HepG2 (cell line): ENCODE results near the gene GMEB2. TPM values are rescaled to one million over a fixed set of nuclear protein-coding genes. Genes with fewer than 3 reads are reported as not detected.

Experiments
- E2F2 ChIP-seq: sonication (generic); formaldehyde crosslinking; IDR thresholded peaks from 2 replicates; pipeline ENCODE4 v1.4.0; 2020; ENCODE audit warnings: missing genetic modification reagents, borderline replicate concordance
- GTF2F1 ChIP-seq: fragments of 150-350 bp; IDR thresholded peaks from 2 replicates; pipeline ENCODE4 v1.6.1; 2014; ENCODE audit warnings: low read length
- HNF1B ChIP-seq: sonication (generic); formaldehyde crosslinking; IDR thresholded peaks from 2 replicates; pipeline ENCODE4 v1.5.1; 2020; ENCODE audit warnings: mild to moderate bottlenecking, moderate library complexity, missing genetic modification reagents
- IKZF1 ChIP-seq: fragments of 450-650 bp; IDR thresholded peaks from 2 replicates; pipeline ENCODE4 v1.7.1; 2016
- JUNB ChIP-seq: sonication (generic); formaldehyde crosslinking; IDR thresholded peaks from 2 replicates; pipeline ENCODE4 v1.8.0; 2022; ENCODE audit warnings: missing genetic modification reagents, mild to moderate bottlenecking, borderline replicate concordance
- MAZ ChIP-seq, 2 experiments: sonication (generic) in 1 of 2; formaldehyde crosslinking in 1 of 2; IDR thresholded peaks; 2 replicates each; pipeline versions ENCODE4 v1.5.0 to v1.6.1; 2012 to 2020; ENCODE audit warnings: low read depth in 2 of 2, mild to moderate bottlenecking in 2 of 2, borderline replicate concordance in 1 of 2, improper control_type of control experiment in 1 of 2, low read length in 1 of 2, missing genetic modification reagents in 1 of 2, moderate library complexity in 1 of 2
- NR3C1 ChIP-seq: sonication (generic); formaldehyde crosslinking; IDR thresholded peaks from 2 replicates; pipeline ENCODE4 v1.4.0; 2020; ENCODE audit warnings: missing genetic modification reagents
- PLSCR1 ChIP-seq: sonication (generic); formaldehyde crosslinking; IDR thresholded peaks from 2 replicates; pipeline ENCODE4 v1.5.0; 2020; ENCODE audit warnings: missing genetic modification reagents, mild to moderate bottlenecking, borderline replicate concordance
- SATB2 ChIP-seq: sonication (generic); formaldehyde crosslinking; IDR thresholded peaks from 2 replicates; pipeline ENCODE4 v1.5.0; 2020; ENCODE audit warnings: missing genetic modification reagents
- ZFX ChIP-seq: sonication (generic); formaldehyde crosslinking; IDR thresholded peaks from 2 replicates; pipeline ENCODE4 v1.4.0; 2020; ENCODE audit warnings: mild to moderate bottlenecking, low read depth, missing genetic modification reagents, moderate library complexity
- ZNF264 ChIP-seq: sonication (generic); formaldehyde crosslinking; IDR thresholded peaks from 2 replicates; pipeline ENCODE4 v1.4.0; 2020; ENCODE audit warnings: missing genetic modification reagents
- ZNF570 ChIP-seq: sonication (generic); formaldehyde crosslinking; IDR thresholded peaks from 2 replicates; pipeline ENCODE4 v1.4.0; 2020; ENCODE audit warnings: mild to moderate bottlenecking, missing genetic modification reagents, borderline replicate concordance
- ZNF607 ChIP-seq: sonication (generic); formaldehyde crosslinking; IDR thresholded peaks from 2 replicates; pipeline ENCODE4 v1.5.1; 2020; ENCODE audit warnings: missing genetic modification reagents, mild to moderate bottlenecking, borderline replicate concordance
- ZNF615 ChIP-seq: sonication (generic); formaldehyde crosslinking; IDR thresholded peaks from 2 replicates; pipeline ENCODE4 v1.5.0; 2020; ENCODE audit warnings: mild to moderate bottlenecking, missing genetic modification reagents, borderline replicate concordance
- ZNF644 ChIP-seq: IDR thresholded peaks from 2 replicates; pipeline ENCODE4 v1.6.1; 2016; ENCODE audit warnings: low read depth
- polyA plus RNA-seq, 8 experiments: library from polyadenylated mRNA; depleted of rRNA in 3 of 8; stranded (reverse) in 7 of 8; unstranded in 1 of 8; fragments of >200 nt; fragmentation: Illumina TruSeq in 4 of 8; extraction: Trizol in 4 of 8; gene quantifications; 2 replicates each; pipeline versions ENCODE4 v1.2.1 to v1.2.3, GENCODE V29; 2011 to 2016; ENCODE audit warnings: low read depth in 4 of 8, missing spikeins in 1 of 8, mixed read lengths in 1 of 8; ENCODE audit not compliant: insufficient read depth in 1 of 8
- total RNA-seq, 5 experiments: library from RNA; depleted of rRNA; stranded (reverse); fragments of >200 nt; fragmentation: Illumina TruSeq; extraction: Trizol; gene quantifications; 2 replicates each; pipeline ENCODE4 v1.2.3, GENCODE V29; 2016; ENCODE audit warnings: low read depth in 1 of 5
- TF ChIP-seq, protein P1 (sequence below), 2 experiments: sonication (generic) in 1 of 2; formaldehyde crosslinking in 1 of 2; IDR thresholded peaks; 2 replicates each; pipeline versions ENCODE4 v1.6.1 to v1.9.0; 2014 to 2022; ENCODE audit warnings: antibody characterized with exemption in 1 of 2, borderline replicate concordance in 1 of 2, inconsistent platforms in 1 of 2, low read depth in 1 of 2, missing genetic modification reagents in 1 of 2

Gene GMEB2
- total and polyA plus RNA-seq, 2 of the 13 experiments (the other 11 are each of a cell fraction or from before 2014, with no cell fraction given) = 10.6 to 12.4 TPM

GRCh38 chr20:63544241-63544957 is 82.5 kb downstream of the GMEB2 start (continued):
- TF ChIP-seq HNF1B (CRISPR knock-in tag) (peak; percentile 46; the same call in 1 of the 2 replicates), JUNB (CRISPR knock-in tag) (no peak), IKZF1 (no peak), ZNF615 (no peak), ZNF644 (CRISPR knock-in tag) (no peak), ZNF570 (no peak), ZFX (CRISPR knock-in tag) (peak; percentile 47; the same call in 1 of the 2 replicates), E2F2 (CRISPR knock-in tag) (no peak), NR3C1 (CRISPR knock-in tag) (no peak), MAZ (IDR thresholded peaks at IDR 0.05; ENCODE audit: borderline replicate concordance, low read depth, low read length) (0 out of 2 replicates have a peak, but pooled peaks have one; percentile 47), MAZ (CRISPR knock-in tag; IDR thresholded peaks at IDR 0.05; ENCODE audit: low read depth) (no peak), ZNF607 (no peak), ZNF264 (no peak), SATB2 (CRISPR knock-in tag) (no peak), GTF2F1 (no peak), PLSCR1 (CRISPR knock-in tag) (no peak)
- TF ChIP-seq, protein P1, sequence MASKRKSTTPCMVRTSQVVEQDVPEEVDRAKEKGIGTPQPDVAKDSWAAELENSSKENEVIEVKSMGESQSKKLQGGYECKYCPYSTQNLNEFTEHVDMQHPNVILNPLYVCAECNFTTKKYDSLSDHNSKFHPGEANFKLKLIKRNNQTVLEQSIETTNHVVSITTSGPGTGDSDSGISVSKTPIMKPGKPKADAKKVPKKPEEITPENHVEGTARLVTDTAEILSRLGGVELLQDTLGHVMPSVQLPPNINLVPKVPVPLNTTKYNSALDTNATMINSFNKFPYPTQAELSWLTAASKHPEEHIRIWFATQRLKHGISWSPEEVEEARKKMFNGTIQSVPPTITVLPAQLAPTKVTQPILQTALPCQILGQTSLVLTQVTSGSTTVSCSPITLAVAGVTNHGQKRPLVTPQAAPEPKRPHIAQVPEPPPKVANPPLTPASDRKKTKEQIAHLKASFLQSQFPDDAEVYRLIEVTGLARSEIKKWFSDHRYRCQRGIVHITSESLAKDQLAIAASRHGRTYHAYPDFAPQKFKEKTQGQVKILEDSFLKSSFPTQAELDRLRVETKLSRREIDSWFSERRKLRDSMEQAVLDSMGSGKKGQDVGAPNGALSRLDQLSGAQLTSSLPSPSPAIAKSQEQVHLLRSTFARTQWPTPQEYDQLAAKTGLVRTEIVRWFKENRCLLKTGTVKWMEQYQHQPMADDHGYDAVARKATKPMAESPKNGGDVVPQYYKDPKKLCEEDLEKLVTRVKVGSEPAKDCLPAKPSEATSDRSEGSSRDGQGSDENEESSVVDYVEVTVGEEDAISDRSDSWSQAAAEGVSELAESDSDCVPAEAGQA (IDR thresholded peaks at IDR 0.05; ENCODE audit: low read depth) = peak; percentile 68; the same call in 1 of the 2 replicates
- TF ChIP-seq, protein P1 (CRISPR knock-in tag; IDR thresholded peaks at IDR 0.05; ENCODE audit: borderline replicate concordance) = no peak
